A549 treated with CORT108297 at 1 μM for 4 hours (cell line): ENCODE data around the gene SHANK2. TPM values are rescaled to one million over a fixed set of nuclear protein-coding genes. Genes with fewer than 3 reads are reported as not detected.

Source experiments
- total RNA-seq: library from RNA; stranded (reverse); fragments of 200-300 nt; extraction: Qiagen RNA extraction; gene quantifications from 5 replicates; pipeline ENCODE4 v1.2.3, GENCODE V29; 2022

Gene SHANK2
- 6.5 to 8.8 TPM (median 7.7 TPM) in 5 replicates for total RNA-seq

GRCh38 chr11:71252269-71252769 lies at the start of gene SHANK2:
Gene SHANK2 (minus strand): TSS chr11:71252577. CDS start chr11:71147326, 105,251 bp downstream.

Other genes starting within 250 kb of the SHANK2 start
- gene DHCR7, start 195.8 kb upstream of the SHANK2 start, total RNA-seq: 41.9 to 51.9 TPM (median 51.1 TPM) in 5 replicates
- 37.5 to 50.3 TPM (median 48.7 TPM) in 5 replicates for gene NADSYN1, start 200.6 kb upstream of the SHANK2 start, total RNA-seq